Naive thymus-derived CD8-positive, alpha-beta T cell (primary cell): ENCODE measurements around the gene AUTS2. TPM values are rescaled to one million over a fixed set of nuclear protein-coding genes. Genes with fewer than 3 reads are reported as not detected.

Experiments
- ATAC-seq, 2 donors: fragments of 150-1000 bp; cut with Tn5 transposase in 1 of 2; sonication (Bioruptor Pico), chemical (Tn5 transposase) in 1 of 2; 1 replicate in 1 of 2; 2 replicates in 1 of 2; pipeline ENCODE4 v1.10.0; 2021; ENCODE audit warnings: mild to moderate bottlenecking in 2 of 2, moderate library complexity in 2 of 2
- POLR2A ChIA-PET: fragments of 350-600 bp; sonication (Branson Sonifier 250); formaldehyde crosslinking; loops from one replicate; lab custom pipeline; 2021; ENCODE audit warnings: antibody characterized with exemption; lab: Charles Lee
- DNase-seq, 10 donors: peaks; one replicate each; pipeline versions ENCODE4 v3.0.0 to v3.0.0-alpha.2; 2020 to 2022
- H3K27ac Mint-ChIP-seq, 10 donors: one replicate each; pipeline ENCODE4 v1.8.0; 2020 to 2022; ENCODE audit warnings: mild to moderate bottlenecking in 10 of 10, mixed read lengths in 10 of 10, moderate library complexity in 4 of 10, inconsistent platforms in 1 of 10
- H3K27me3 Mint-ChIP-seq, 5 donors: one replicate each; pipeline ENCODE4 v1.8.0; 2021 to 2022; ENCODE audit warnings: mixed read lengths in 5 of 5
- H3K36me3 Mint-ChIP-seq, 3 donors: one replicate each; pipeline ENCODE4 v1.8.0; 2020 to 2022; ENCODE audit warnings: mixed read lengths in 3 of 3, mild to moderate bottlenecking in 2 of 3, inconsistent platforms in 1 of 3
- H3K4me1 Mint-ChIP-seq, 4 donors: one replicate each; pipeline ENCODE4 v1.8.0; 2021 to 2022; ENCODE audit warnings: mixed read lengths in 4 of 4
- H3K4me3 Mint-ChIP-seq, 10 donors: one replicate each; pipeline ENCODE4 v1.8.0; 2020 to 2022; ENCODE audit warnings: mild to moderate bottlenecking in 10 of 10, mixed read lengths in 10 of 10, moderate library complexity in 6 of 10, inconsistent platforms in 1 of 10
- H3K9me3 Mint-ChIP-seq, 9 donors: one replicate each; pipeline ENCODE4 v1.8.0; 2020 to 2022; ENCODE audit warnings: mixed read lengths in 9 of 9, mild to moderate bottlenecking in 3 of 9, inconsistent platforms in 1 of 9, moderate library complexity in 1 of 9
- polyA plus RNA-seq, 3 donors: library from polyadenylated mRNA; unstranded; fragments of 300-500 nt; fragmentation: Illumina TruSeq; gene quantifications; one replicate each; pipeline ENCODE4 v1.2.3, GENCODE V29; 2021
- total RNA-seq, 8 experiments: library from RNA in 2 of 8; stranded (reverse) in 2 of 8; gene quantifications; one replicate each; pipeline ENCODE4 v1.2.3 and lab custom pipeline; 2021 to 2026

AUTS2 gene
- total and polyA plus RNA-seq, 5 experiments from 2014 or later, result 0.36 to 4.6 (median 3.0) TPM

GRCh38 chr7:69919426-69920111, 321.3 kb downstream of the AUTS2 start:
- H3K9me3 Mint-ChIP-seq, result peaks cover 0 to 3% (median 0%) of the 10 kb centered on the region in 9 donors
- no peak for ATAC-seq
- H3K4me3 Mint-ChIP-seq, result no peak overlapping the region
- H3K27ac Mint-ChIP-seq, result no peak overlapping the region
- POLR2A ChIA-PET, result no interaction called here
- no peaks in the 10 kb centered on the region for H3K27me3 Mint-ChIP-seq
- no peak for DNase-seq
- no peaks in the 10 kb centered on the region for H3K4me1 Mint-ChIP-seq
- no peaks in the 10 kb centered on the region for H3K36me3 Mint-ChIP-seq

GRCh38 chr7:69920797-69921196, 322.5 kb downstream of the AUTS2 start:
- H3K4me3 Mint-ChIP-seq, result no peak overlapping the region
- H3K36me3 Mint-ChIP-seq, result no peaks in the 10 kb centered on the region
- H3K4me1 Mint-ChIP-seq, result no peaks in the 10 kb centered on the region
- ATAC-seq, result no peak
- no peak for DNase-seq
- H3K27ac Mint-ChIP-seq, result no peak overlapping the region
- peaks cover 0 to 3% (median 0%) of the 10 kb centered on the region in 5 donors for H3K27me3 Mint-ChIP-seq
- peaks cover 0 to 12% (median 0%) of the 10 kb centered on the region in 9 donors for H3K9me3 Mint-ChIP-seq
- POLR2A ChIA-PET, result no interaction called here

- Mint-ChIP-seq H3K36me3 (no peaks in the 10 kb centered on the region), H3K4me1 (no peaks in the 10 kb centered on the region), H3K27me3 (peaks cover 0 to 3% (median 0%) of the 10 kb centered on the region in 5 donors), H3K9me3 (peaks cover 0 to 12% (median 0%) of the 10 kb centered on the region in 9 donors), H3K4me3 (no peak overlapping the region), H3K27ac (no peak overlapping the region)
- POLR2A ChIA-PET, result no interaction called here
- DNase-seq (no peak), ATAC-seq (no peak)
Measured at GRCh38 chr7:69922026-69922803, 323.9 kb downstream of the AUTS2 start.

GRCh38 chr7:69927461-69927860, 329.2 kb downstream of the AUTS2 start:
- POLR2A ChIA-PET, result no interaction called here
- Mint-ChIP-seq H3K9me3 (peaks cover 0 to 12% (median 0%) of the 10 kb centered on the region in 9 donors), H3K4me3 (no peak overlapping the region), H3K4me1 (no peaks in the 10 kb centered on the region), H3K27ac (no peak overlapping the region), H3K36me3 (no peaks in the 10 kb centered on the region), H3K27me3 (peaks cover 0 to 3% (median 0%) of the 10 kb centered on the region in 5 donors)
- DNase-seq (no peak), ATAC-seq (no peak)

- ATAC-seq (no peak), DNase-seq (no peak)
- Mint-ChIP-seq H3K36me3 (no peaks in the 10 kb centered on the region), H3K9me3 (peaks cover 0 to 12% (median 0%) of the 10 kb centered on the region in 9 donors), H3K4me1 (no peaks in the 10 kb centered on the region), H3K27me3 (peaks cover 0 to 3% (median 0%) of the 10 kb centered on the region in 5 donors), H3K27ac (no peak overlapping the region), H3K4me3 (no peak overlapping the region)
- POLR2A ChIA-PET, result no interaction called here
Measured at GRCh38 chr7:69928621-69929020, 330.3 kb downstream of the AUTS2 start.

- H3K9me3 Mint-ChIP-seq, result peaks cover 0 to 9% (median 0%) of the 10 kb centered on the region in 9 donors
- H3K4me1 Mint-ChIP-seq, result no peaks in the 10 kb centered on the region
- ATAC-seq (no peak), DNase-seq (no peak)
- no peaks in the 10 kb centered on the region for H3K36me3 Mint-ChIP-seq
- H3K27ac Mint-ChIP-seq, result no peak overlapping the region
- H3K4me3 Mint-ChIP-seq, result no peak overlapping the region
- POLR2A ChIA-PET, result no interaction called here
- H3K27me3 Mint-ChIP-seq, result peaks cover 0 to 3% (median 0%) of the 10 kb centered on the region in 5 donors
Measured at GRCh38 chr7:69929622-69930021, 331.3 kb downstream of the AUTS2 start.

- H3K36me3 Mint-ChIP-seq, result no peaks in the 10 kb centered on the region
- ATAC-seq (no peak), DNase-seq (no peak)
- H3K4me1 Mint-ChIP-seq, result no peaks in the 10 kb centered on the region
- H3K27me3 Mint-ChIP-seq, result no peaks in the 10 kb centered on the region
- H3K27ac Mint-ChIP-seq, result no peak overlapping the region
- POLR2A ChIA-PET, result no interaction called here
- no peak overlapping the region for H3K4me3 Mint-ChIP-seq
- H3K9me3 Mint-ChIP-seq, result peaks cover 0 to 2% (median 0%) of the 10 kb centered on the region in 9 donors
Measured at GRCh38 chr7:69932034-69932628, 333.9 kb downstream of the AUTS2 start.

GRCh38 chr7:69934144-69934903, 336.0 kb downstream of the AUTS2 start:
- ATAC-seq, result no peak
- H3K27me3 Mint-ChIP-seq, result no peaks in the 10 kb centered on the region
- H3K4me3 Mint-ChIP-seq, result no peak overlapping the region
- POLR2A ChIA-PET, result no interaction called here
- no peak overlapping the region for H3K27ac Mint-ChIP-seq
- H3K9me3 Mint-ChIP-seq, result peaks cover 0 to 1% (median 0%) of the 10 kb centered on the region in 9 donors
- DNase-seq, result no peak
- no peaks in the 10 kb centered on the region for H3K36me3 Mint-ChIP-seq
- no peaks in the 10 kb centered on the region for H3K4me1 Mint-ChIP-seq

- H3K36me3 Mint-ChIP-seq, result no peaks in the 10 kb centered on the region
Measured at GRCh38 chr7:69935107-69935506, 336.8 kb downstream of the AUTS2 start.

GRCh38 chr7:69937097-69937496, 338.8 kb downstream of the AUTS2 start:
- H3K4me1 Mint-ChIP-seq, result peaks cover 0 to 10% (median 1%) of the 10 kb centered on the region in 4 donors
- no peak for DNase-seq

More at GRCh38 chr7:69935107-69935506, 336.8 kb downstream of the AUTS2 start:
- DNase-seq (no peak), ATAC-seq (no peak)
- H3K4me1 Mint-ChIP-seq, result no peaks in the 10 kb centered on the region
- no peak overlapping the region for H3K4me3 Mint-ChIP-seq
- no peak overlapping the region for H3K27ac Mint-ChIP-seq
- POLR2A ChIA-PET, result no interaction called here
- no peaks in the 10 kb centered on the region for H3K9me3 Mint-ChIP-seq
- H3K27me3 Mint-ChIP-seq, result no peaks in the 10 kb centered on the region

GRCh38 chr7:69939317-69939716, 341.0 kb downstream of the AUTS2 start:
- H3K36me3 Mint-ChIP-seq, result no peaks in the 10 kb centered on the region
- POLR2A ChIA-PET, result no interaction called here

More at GRCh38 chr7:69937097-69937496, 338.8 kb downstream of the AUTS2 start:
- Mint-ChIP-seq H3K27me3 (peaks cover 0 to 2% (median 0%) of the 10 kb centered on the region in 5 donors), H3K4me3 (no peak overlapping the region), H3K36me3 (no peaks in the 10 kb centered on the region), H3K9me3 (no peaks in the 10 kb centered on the region), H3K27ac (no peak overlapping the region)
- POLR2A ChIA-PET, result no interaction called here
- ATAC-seq, result no peak

GRCh38 chr7:69941077-69941651, 342.9 kb downstream of the AUTS2 start:
- Mint-ChIP-seq H3K4me3 (no peak overlapping the region), H3K4me1 (peaks cover 0 to 10% (median 1%) of the 10 kb centered on the region in 4 donors), H3K27ac (no peak overlapping the region), H3K27me3 (peaks cover 0 to 2% (median 0%) of the 10 kb centered on the region in 5 donors), H3K36me3 (no peaks in the 10 kb centered on the region), H3K9me3 (no peaks in the 10 kb centered on the region)
- no peak for ATAC-seq
- POLR2A ChIA-PET, result interaction anchor here (0.7 kb wide), 1 partner anchor 1679 kb away, joined by 3 read pairs; no protein-coding TSS in a partner anchor
- DNase-seq, result no peak

More at GRCh38 chr7:69939317-69939716, 341.0 kb downstream of the AUTS2 start:
- no peaks in the 10 kb centered on the region for H3K9me3 Mint-ChIP-seq
- peaks cover 0 to 10% (median 1%) of the 10 kb centered on the region in 4 donors for H3K4me1 Mint-ChIP-seq
- H3K27me3 Mint-ChIP-seq, result peaks cover 0 to 2% (median 0%) of the 10 kb centered on the region in 5 donors
- H3K27ac Mint-ChIP-seq, result no peak overlapping the region
- no peak for ATAC-seq
- H3K4me3 Mint-ChIP-seq, result no peak overlapping the region
- DNase-seq, result no peak
